SU-DHL-6 (cell line): Measurements from ENCODE around the gene SSNA1.

Experiments
- H2AFZ ChIP-seq: fragments of 200-600 bp; sonication (generic); 2 replicates; pipeline ENCODE4 v1.6.1; 2014; ENCODE audit warnings: low read depth, mild to moderate bottlenecking, moderate library complexity, mixed read lengths, antibody characterized with exemption, low read length; ENCODE audit not compliant: severe bottlenecking
- H3F3A ChIP-seq: fragments of 200-600 bp; shearing (Covaris generic); 2 replicates; pipeline ENCODE4 v1.6.0; 2016; ENCODE audit warnings: antibody characterized with exemption, mild to moderate bottlenecking; ENCODE audit not compliant: insufficient read depth
- H3K27ac ChIP-seq: fragments of 200-600 bp; sonication (generic); 2 replicates; pipeline ENCODE4 v1.5.1; 2016; ENCODE audit warnings: low read depth, mild to moderate bottlenecking, low read length, moderate library complexity, mixed read lengths
- H3K27me3 ChIP-seq: fragments of 200-600 bp; sonication (generic), shearing (Covaris generic); 2 replicates; pipeline ENCODE4 v1.6.0; 2014; ENCODE audit warnings: mild to moderate bottlenecking, low read length
- H3K36me3 ChIP-seq: fragments of 200-600 bp; sonication (generic); 2 replicates; pipeline ENCODE4 v1.6.1; 2014; ENCODE audit warnings: mild to moderate bottlenecking, low read length, mixed read lengths
- H3K4me2 ChIP-seq: fragments of 300-600, 200-600 bp; shearing (Covaris generic), sonication (generic); 2 replicates; pipeline ENCODE4 v1.6.0; 2014; ENCODE audit warnings: low read length, low read depth, mild to moderate bottlenecking; ENCODE audit not compliant: poor library complexity, severe bottlenecking
- H3K4me3 ChIP-seq: fragments of 200-600 bp; sonication (generic); 2 replicates; pipeline ENCODE4 v1.5.1; 2014; ENCODE audit warnings: antibody characterized with exemption, low read length, mild to moderate bottlenecking, mixed read lengths; ENCODE audit not compliant: insufficient read depth, poor library complexity, severe bottlenecking
- H3K79me2 ChIP-seq: fragments of 200-600 bp; sonication (generic); 2 replicates; pipeline ENCODE4 v1.6.1; 2014; ENCODE audit warnings: mild to moderate bottlenecking, low read length, moderate library complexity; ENCODE audit not compliant: insufficient read depth
- H3K9ac ChIP-seq: fragments of 200-600 bp; sonication (generic); 2 replicates; pipeline ENCODE4 v1.7.0; 2014; ENCODE audit warnings: mild to moderate bottlenecking, low read length
- H3K9me2 ChIP-seq: fragments of 200-600 bp; sonication (generic); replicated peaks from 2 replicates; pipeline ENCODE4 v1.6.1; 2014; ENCODE audit warnings: low read length; ENCODE audit not compliant: insufficient read depth
- H3K9me3 ChIP-seq: fragments of 200-600 bp; sonication (generic); 2 replicates; pipeline ENCODE4 v1.6.1; 2014; ENCODE audit warnings: low read length, mixed read lengths; ENCODE audit not compliant: insufficient read depth
- H4K20me1 ChIP-seq: fragments of 200-600 bp; sonication (generic); 2 replicates; pipeline ENCODE4 v1.6.1; 2014; ENCODE audit warnings: low read depth, mild to moderate bottlenecking, antibody characterized with exemption, low read length, moderate library complexity, mixed read lengths
- EZH2phosphoT487 ChIP-seq: fragments of 200-600 bp; sonication (generic), shearing (Covaris generic); conservative IDR thresholded peaks from 2 replicates; pipeline ENCODE4 v1.6.1; 2018; ENCODE audit warnings: mild to moderate bottlenecking, antibody characterized with exemption, low read length, moderate library complexity, mixed read lengths
- TF ChIP-seq, protein P1 (sequence below): fragments of 200-600 bp; sonication (generic); IDR thresholded peaks from one replicate; pipeline ENCODE4 v1.5.1; 2017; ENCODE audit warnings: antibody characterized with exemption, mild to moderate bottlenecking, low read length, moderate library complexity; ENCODE audit not compliant: insufficient read depth, poor library complexity, severe bottlenecking

SSNA1 gene

DNA sequence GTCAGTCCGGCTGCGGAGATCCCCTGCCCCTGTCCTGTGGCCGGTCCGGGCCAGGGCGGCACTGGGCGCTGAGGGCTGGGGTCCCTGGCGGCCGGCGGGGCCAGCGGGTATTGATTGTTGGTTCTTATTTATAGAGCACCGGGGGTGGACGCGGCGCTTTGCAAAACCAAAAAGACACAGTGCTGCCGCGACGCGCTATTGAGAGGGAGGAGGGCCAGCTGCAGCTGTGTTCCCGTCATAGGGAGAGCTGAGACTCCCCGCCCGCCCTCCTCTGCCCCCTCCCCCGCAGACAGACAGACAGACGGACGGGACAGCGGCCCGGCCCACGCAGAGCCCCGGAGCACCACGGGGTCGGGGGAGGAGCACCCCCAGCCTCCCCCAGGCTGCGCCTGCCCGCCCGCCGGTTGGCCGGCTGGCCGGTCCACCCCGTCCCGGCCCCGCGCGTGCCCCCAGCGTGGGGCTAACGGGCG lies 21.2 kb upstream of the SSNA1 start:
- Histone ChIP-seq H2AFZ (no peak overlapping the region), H3K27ac (no peak overlapping the region), H3F3A (no peaks in the 10 kb centered on the region), H3K79me2 (no peaks in the 10 kb centered on the region), H3K9ac (no peak overlapping the region), H3K27me3 (no peaks in the 10 kb centered on the region), H3K4me2 (no peak overlapping the region), H3K36me3 (no peaks in the 10 kb centered on the region), H3K9me2 (no peaks in the 10 kb centered on the region), H3K4me3 (no peak overlapping the region), H4K20me1 (no peaks in the 10 kb centered on the region), H3K9me3 (no peaks in the 10 kb centered on the region)
- TF ChIP-seq, protein P1, sequence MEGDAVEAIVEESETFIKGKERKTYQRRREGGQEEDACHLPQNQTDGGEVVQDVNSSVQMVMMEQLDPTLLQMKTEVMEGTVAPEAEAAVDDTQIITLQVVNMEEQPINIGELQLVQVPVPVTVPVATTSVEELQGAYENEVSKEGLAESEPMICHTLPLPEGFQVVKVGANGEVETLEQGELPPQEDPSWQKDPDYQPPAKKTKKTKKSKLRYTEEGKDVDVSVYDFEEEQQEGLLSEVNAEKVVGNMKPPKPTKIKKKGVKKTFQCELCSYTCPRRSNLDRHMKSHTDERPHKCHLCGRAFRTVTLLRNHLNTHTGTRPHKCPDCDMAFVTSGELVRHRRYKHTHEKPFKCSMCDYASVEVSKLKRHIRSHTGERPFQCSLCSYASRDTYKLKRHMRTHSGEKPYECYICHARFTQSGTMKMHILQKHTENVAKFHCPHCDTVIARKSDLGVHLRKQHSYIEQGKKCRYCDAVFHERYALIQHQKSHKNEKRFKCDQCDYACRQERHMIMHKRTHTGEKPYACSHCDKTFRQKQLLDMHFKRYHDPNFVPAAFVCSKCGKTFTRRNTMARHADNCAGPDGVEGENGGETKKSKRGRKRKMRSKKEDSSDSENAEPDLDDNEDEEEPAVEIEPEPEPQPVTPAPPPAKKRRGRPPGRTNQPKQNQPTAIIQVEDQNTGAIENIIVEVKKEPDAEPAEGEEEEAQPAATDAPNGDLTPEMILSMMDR = no peak
- no peak for TF ChIP-seq EZH2phosphoT487

DNA sequence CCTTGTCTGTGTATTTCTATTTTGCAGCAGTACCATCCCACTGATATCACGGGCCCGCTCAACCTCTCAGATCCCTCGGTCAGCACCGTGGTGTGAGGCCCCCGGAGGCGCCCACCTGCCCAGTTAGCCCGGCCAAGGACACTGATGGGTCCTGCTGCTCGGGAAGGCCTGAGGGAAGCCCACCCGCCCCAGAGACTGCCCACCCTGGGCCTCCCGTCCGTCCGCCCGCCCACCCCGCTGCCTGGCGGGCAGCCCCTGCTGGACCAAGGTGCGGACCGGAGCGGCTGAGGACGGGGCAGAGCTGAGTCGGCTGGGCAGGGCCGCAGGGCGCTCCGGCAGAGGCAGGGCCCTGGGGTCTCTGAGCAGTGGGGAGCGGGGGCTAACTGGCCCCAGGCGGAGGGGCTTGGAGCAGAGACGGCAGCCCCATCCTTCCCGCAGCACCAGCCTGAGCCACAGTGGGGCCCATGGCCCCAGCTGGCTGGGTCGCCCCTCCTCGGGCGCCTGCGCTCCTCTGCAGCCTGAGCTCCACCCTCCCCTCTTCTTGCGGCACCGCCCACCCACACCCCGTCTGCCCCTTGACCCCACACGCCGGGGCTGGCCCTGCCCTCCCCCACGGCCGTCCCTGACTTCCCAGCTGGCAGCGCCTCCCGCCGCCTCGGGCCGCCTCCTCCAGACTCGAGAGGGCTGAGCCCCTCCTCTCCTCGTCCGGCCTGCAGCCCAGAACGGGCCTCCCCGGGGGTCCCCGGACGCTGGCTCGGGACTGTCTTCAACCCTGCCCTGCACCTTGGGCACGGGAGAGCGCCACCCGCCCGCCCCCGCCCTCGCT lies 20.5 kb upstream of the SSNA1 start:
- Histone ChIP-seq H3K36me3 (no peaks in the 10 kb centered on the region), H3K27ac (no peak overlapping the region), H3F3A (no peaks in the 10 kb centered on the region), H2AFZ (no peak overlapping the region), H3K9ac (no peak overlapping the region), H4K20me1 (no peaks in the 10 kb centered on the region), H3K79me2 (no peaks in the 10 kb centered on the region), H3K4me2 (peak overlapping the region; percentile 56), H3K4me3 (no peak overlapping the region), H3K27me3 (no peaks in the 10 kb centered on the region), H3K9me3 (no peaks in the 10 kb centered on the region), H3K9me2 (no peaks in the 10 kb centered on the region)
- TF ChIP-seq, protein P1 = no peak
- no peak for TF ChIP-seq EZH2phosphoT487

DNA sequence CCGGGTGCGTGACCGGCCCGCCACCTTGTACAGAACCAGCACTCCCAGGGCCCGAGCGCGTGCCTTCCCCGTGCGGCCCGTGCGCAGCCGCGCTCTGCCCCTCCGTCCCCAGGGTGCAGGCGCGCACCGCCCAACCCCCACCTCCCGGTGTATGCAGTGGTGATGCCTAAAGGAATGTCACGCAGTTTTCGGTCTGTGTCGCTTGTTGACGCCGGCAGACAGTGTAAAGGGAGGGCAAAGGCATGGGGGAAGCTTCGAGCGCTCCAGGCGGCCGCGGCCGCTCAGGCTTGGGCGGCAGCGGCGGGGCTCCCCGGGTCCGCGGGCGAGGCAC lies 19.9 kb upstream of the SSNA1 start:
- no peak overlapping the region for H2AFZ ChIP-seq
- TF ChIP-seq EZH2phosphoT487 = no peak
- TF ChIP-seq, protein P1 = no peak

More for the DNA sequence above, 19.9 kb upstream of the SSNA1 start:
- H3K4me3 ChIP-seq = peak overlapping the region; percentile 16
- no peaks in the 10 kb centered on the region for H3K36me3 ChIP-seq
- H3K9me3 ChIP-seq = no peaks in the 10 kb centered on the region
- peak overlapping the region; percentile 15; the same call in 1 of the 2 replicates for H3K9ac ChIP-seq
- no peaks in the 10 kb centered on the region for H3K27me3 ChIP-seq
- H3K9me2 ChIP-seq = no peaks in the 10 kb centered on the region
- no peaks in the 10 kb centered on the region for H3K79me2 ChIP-seq
- H3K27ac ChIP-seq = no peak overlapping the region
- no peaks in the 10 kb centered on the region for H3F3A ChIP-seq
- H4K20me1 ChIP-seq = no peaks in the 10 kb centered on the region
- peak overlapping the region; percentile 56 for H3K4me2 ChIP-seq
